Measurements from ENCODE around the gene TAF13. TPM values are rescaled to one million over a fixed set of nuclear protein-coding genes. Genes with fewer than 3 reads are reported as not detected.

Gene TAF13
- total RNA-seq, 1 experiment from 2014 or later = 27.3 TPM

GRCh38 chr1:109046671-109047070, 29.1 kb downstream of the TAF13 start:
- H3K27me3 ChIP-seq (ENCODE audit: insufficient read depth, low read length) = no peaks in the 10 kb centered on the region
- H4K20me1 ChIP-seq (ENCODE audit: insufficient read depth) = no peaks in the 10 kb centered on the region
- no peak overlapping the region for H3K9ac ChIP-seq (ENCODE audit: low read length)
- DNase-seq (ENCODE audit: low read depth, low spot score) = no peak
- H3K27ac ChIP-seq (ENCODE audit: low read depth, low read length) = no peak overlapping the region
- H3K9me3 ChIP-seq (ENCODE audit: control insufficient read depth in 1 of 2, insufficient read depth in 1 of 2, low read depth in 1 of 2, low read length in 2 of 2) = no peaks in the 10 kb centered on the region
- ChIA-PET POLR2A (no interaction called here), CTCF (no interaction called here), RAD21 (ENCODE audit: low non-redundant PET in 1 of 2, low total read pairs in 2 of 2, uncharacterized antibody in 2 of 2, unreplicated experiment in 2 of 2) (no interaction called here)
- no peaks in the 10 kb centered on the region for H3K36me3 ChIP-seq (ENCODE audit: control insufficient read depth in 1 of 2, insufficient read depth in 2 of 2, low read length in 2 of 2)
- H3K4me3 ChIP-seq (replicated peaks in 1 of 2; ENCODE audit: low read depth in 1 of 2, low read length in 2 of 2) = no peak overlapping the region
- intact Hi-C loops (cut with micrococcal nuclease) = no loop called here
- H3K9me2 ChIP-seq (ENCODE audit: insufficient read depth) = no peaks in the 10 kb centered on the region
- no peaks in the 10 kb centered on the region for H3K79me2 ChIP-seq (ENCODE audit: insufficient read depth, low read length)
- no TSS peak for BruUV-seq (replicated peaks)
- TF ChIP-seq TCF7L2 (IDR thresholded peaks at IDR 0.05; ENCODE audit: borderline replicate concordance, extremely low read depth, insufficient read depth, insufficient read length) (no peak), SP1 (IDR thresholded peaks at IDR 0.05; ENCODE audit: low read depth) (no peak), ZFX (IDR thresholded peaks at IDR 0.05) (no peak), ZBTB33 (IDR thresholded peaks at IDR 0.05; ENCODE audit: extremely low read depth, insufficient replicate concordance, low read length) (no peak), EZH2 (IDR thresholded peaks at IDR 0.05) (no peak), ZNF274 (IDR thresholded peaks at IDR 0.05; ENCODE audit: low read depth, low read length) (no peak), ELF1 (IDR thresholded peaks at IDR 0.05; ENCODE audit: borderline replicate concordance, low read depth) (no peak), CEBPB (IDR thresholded peaks at IDR 0.05; ENCODE audit: low read depth) (no peak), SIN3A (IDR thresholded peaks at IDR 0.05; ENCODE audit: low read depth) (no peak), CTCF (IDR thresholded peaks at IDR 0.05 in 2 of 3, conservative IDR thresholded peaks at IDR 0.05 in 1 of 3; ENCODE audit: borderline replicate concordance in 1 of 3, insufficient read depth in 1 of 3, low read depth in 2 of 3, low read length in 2 of 3) (no peak), JUND (IDR thresholded peaks at IDR 0.05) (no peak), FOSL1 (IDR thresholded peaks at IDR 0.05; ENCODE audit: low read depth) (no peak)
- H3K4me2 ChIP-seq (ENCODE audit: low read length) = no peak overlapping the region
- no peak overlapping the region for H2AFZ ChIP-seq (ENCODE audit: low read depth, low read length, poor library complexity, severe bottlenecking)
- H3K4me1 ChIP-seq (ENCODE audit: control insufficient read depth in 1 of 2, insufficient read depth in 2 of 2, low read length in 2 of 2) = peaks cover 3 to 5% of the 10 kb centered on the region in 2 experiments; a peak in 3 of 4 replicates
- no peak for ATAC-seq
